ENCODE measurements around the gene STXBP3. TPM values are rescaled to one million over a fixed set of nuclear protein-coding genes. Genes with fewer than 3 reads are reported as not detected.

Gene STXBP3
- polyA plus RNA-seq, 2 of the 4 experiments (the other 2 are of a cell fraction) = 30.4 to 44.8 TPM

- ATAC-seq = peak; percentile 84 to 87; a peak in 5 of 6 replicates
- ChIA-PET POLR2A (interaction anchor here (0.6 to 0.7 kb wide), 2 partner anchors 30 to 124 kb away, joined by 3 to 5 read pairs; no protein-coding TSS in a partner anchor), CTCF (interaction anchor here (0.6 to 1.7 kb wide), 3 partner anchors 10 to 131 kb away, joined by 3 to 12 read pairs (median 3); no protein-coding TSS in a partner anchor)
- Histone ChIP-seq H3K4me2 (peak overlapping the region; percentile 52), H3K27ac (peak overlapping the region; percentile 26 to 53; a peak in 2 of 6 replicates), H3K4me3 (no peak overlapping the region), H3K4me1 (peaks cover 16% of the 10 kb centered on the region; the same call in 2 of the 3 replicates), H3K9me3 (no peaks in the 10 kb centered on the region)
- 45% methylated on average over 12 of the region's 12 CpGs for WGBS (ENCODE audit: missing lambda C conversion rate)
- TF ChIP-seq ZFP36 (IDR thresholded peaks at IDR 0.05; ENCODE audit: borderline replicate concordance, partially characterized antibody) = no peak
- TF ChIP-seq FOSL2 (IDR thresholded peaks at IDR 0.05) = no peak
- TF ChIP-seq FOSL2 (CRISPR knock-in tag; IDR thresholded peaks at IDR 0.05) = peak; percentile 66
- peak; percentile 47; the same call in 1 of the 2 replicates for TF ChIP-seq BHLHE40 (IDR thresholded peaks at IDR 0.05; ENCODE audit: low read depth, low read length)
- TF ChIP-seq ATOH8 (CRISPR knock-in tag; IDR thresholded peaks at IDR 0.05; ENCODE audit: low read depth) = no peak
- TF ChIP-seq, protein P1, sequence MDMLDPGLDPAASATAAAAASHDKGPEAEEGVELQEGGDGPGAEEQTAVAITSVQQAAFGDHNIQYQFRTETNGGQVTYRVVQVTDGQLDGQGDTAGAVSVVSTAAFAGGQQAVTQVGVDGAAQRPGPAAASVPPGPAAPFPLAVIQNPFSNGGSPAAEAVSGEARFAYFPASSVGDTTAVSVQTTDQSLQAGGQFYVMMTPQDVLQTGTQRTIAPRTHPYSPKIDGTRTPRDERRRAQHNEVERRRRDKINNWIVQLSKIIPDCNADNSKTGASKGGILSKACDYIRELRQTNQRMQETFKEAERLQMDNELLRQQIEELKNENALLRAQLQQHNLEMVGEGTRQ (IDR thresholded peaks at IDR 0.05) = peak; percentile 85
- FAIRE-seq = no peak
- DNase-seq (ENCODE audit: low read depth in 1 of 2, low spot score in 1 of 2) = peak in 1 of 2 experiments; percentile 44
Observed at GRCh38 chr1:108816049-108816893, 69.8 kb downstream of the STXBP3 start.

DNA sequence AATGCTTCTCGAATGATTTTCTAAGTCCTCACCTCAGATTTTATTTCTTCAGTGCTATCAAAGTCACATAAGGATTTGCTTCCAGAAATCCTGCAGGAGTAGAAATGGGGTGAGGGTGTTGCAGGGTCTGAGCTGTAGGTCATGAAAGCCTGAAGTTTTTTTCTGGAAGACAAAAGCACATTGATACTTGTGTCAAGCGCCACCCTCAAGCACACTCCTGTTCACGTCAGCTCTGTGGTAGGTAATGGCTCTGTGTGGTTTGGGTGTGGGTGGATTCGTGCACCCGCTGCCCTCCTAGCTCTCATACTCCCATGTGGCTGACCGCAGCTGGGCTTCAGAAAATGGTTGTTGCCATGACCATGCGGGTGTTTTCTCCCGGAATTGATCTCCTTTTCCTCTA, 70.5 kb downstream of the STXBP3 start:
- POLR2A ChIA-PET = interaction anchor here (0.7 kb wide), 1 partner anchor 30 kb away, joined by 5 read pairs; no protein-coding TSS in a partner anchor
- Histone ChIP-seq H3K4me3 (no peak overlapping the region), H3K27ac (peak overlapping the region; percentile 26 to 53; a peak in 2 of 6 replicates), H3K4me2 (peak overlapping the region; percentile 52; the same call in 2 of the 3 replicates), H3K4me1 (peaks cover 16% of the 10 kb centered on the region; the same call in 2 of the 3 replicates), H3K9me3 (no peaks in the 10 kb centered on the region)
- peak; percentile 43; a peak in 4 of 6 replicates for ATAC-seq
- CTCF ChIA-PET = interaction anchor here (0.6 to 1.7 kb wide), 5 partner anchors 9 to 131 kb away, joined by 3 to 12 read pairs (median 3); no protein-coding TSS in a partner anchor
- TF ChIP-seq ATOH8 (CRISPR knock-in tag; IDR thresholded peaks at IDR 0.05; ENCODE audit: low read depth) (no peak), ZC3H11A (IDR thresholded peaks at IDR 0.05) (no peak), POLR2AphosphoS2 (conservative IDR thresholded peaks at IDR 0.05; ENCODE audit: low read length) (no peak), CEBPB (IDR thresholded peaks at IDR 0.05) (no peak), EP300 (IDR thresholded peaks at IDR 0.05) (no peak), RCOR1 (IDR thresholded peaks at IDR 0.05; ENCODE audit: low read depth, low read length) (no peak), PHF8 (IDR thresholded peaks at IDR 0.05; ENCODE audit: borderline replicate concordance, low read depth) (no peak), HOXB13 (CRISPR knock-in tag; IDR thresholded peaks at IDR 0.05; ENCODE audit: low read depth) (no peak), REST (IDR thresholded peaks at IDR 0.05) (no peak), CHD2 (IDR thresholded peaks at IDR 0.05; ENCODE audit: low read length, partially characterized antibody) (no peak), MAZ (IDR thresholded peaks at IDR 0.05; ENCODE audit: borderline replicate concordance, low read depth, low read length) (no peak)
- TF ChIP-seq, protein P2, sequence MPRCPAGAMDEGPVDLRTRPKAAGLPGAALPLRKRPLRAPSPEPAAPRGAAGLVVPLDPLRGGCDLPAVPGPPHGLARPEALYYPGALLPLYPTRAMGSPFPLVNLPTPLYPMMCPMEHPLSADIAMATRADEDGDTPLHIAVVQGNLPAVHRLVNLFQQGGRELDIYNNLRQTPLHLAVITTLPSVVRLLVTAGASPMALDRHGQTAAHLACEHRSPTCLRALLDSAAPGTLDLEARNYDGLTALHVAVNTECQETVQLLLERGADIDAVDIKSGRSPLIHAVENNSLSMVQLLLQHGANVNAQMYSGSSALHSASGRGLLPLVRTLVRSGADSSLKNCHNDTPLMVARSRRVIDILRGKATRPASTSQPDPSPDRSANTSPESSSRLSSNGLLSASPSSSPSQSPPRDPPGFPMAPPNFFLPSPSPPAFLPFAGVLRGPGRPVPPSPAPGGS (IDR thresholded peaks at IDR 0.05) = no peak
- no peak for FAIRE-seq
- 92% methylated on average over 8 of the region's 8 CpGs for WGBS (ENCODE audit: missing lambda C conversion rate)
- no peak for DNase-seq (ENCODE audit: low read depth in 1 of 2, low spot score in 1 of 2)
